Adrenal gland (tissue), 5 donors: ENCODE measurements around the gene SMYD1.

ENCODE experiments used
- CTCF ChIP-seq, 6 experiments: fragments of 450-650 bp in 4 of 6; fragments of 200-600 bp in 2 of 6; sonication (generic) in 1 of 6; IDR thresholded peaks; 1 replicate in 5 of 6; 2 replicates in 1 of 6; pipeline versions ENCODE4 v1.5.1 to v1.8.0; 2016 to 2021; ENCODE audit warnings: antibody characterized with exemption in 6 of 6, mild to moderate bottlenecking in 2 of 6, moderate library complexity in 1 of 6
- POLR2A ChIP-seq, 2 donors: fragments of 450-650 bp; IDR thresholded peaks; one replicate each; pipeline ENCODE4 v1.6.1; 2017; ENCODE audit warnings: antibody characterized with exemption in 2 of 2, mild to moderate bottlenecking in 2 of 2, moderate library complexity in 1 of 2
- donor health status: DM: no; HTN: no; CAD: no.

- TF ChIP-seq CTCF (IDR thresholded peaks at IDR 0.05) = no peak
- no peak for TF ChIP-seq POLR2A (IDR thresholded peaks at IDR 0.05)
These were observed 29.1 kb downstream of the SMYD1 start for GRCh38 chr2:88096708-88097107.
